ENCODE results near the gene MC1R. TPM values are rescaled to one million over a fixed set of nuclear protein-coding genes. Genes with fewer than 3 reads are reported as not detected.

MC1R gene
- total RNA-seq, 2 experiments from 2014 or later: 6.7 to 6.9 TPM

GRCh38 chr16:89871895-89872294 lies 46.8 kb upstream of the MC1R start:
- H3K4me1 Mint-ChIP-seq (ENCODE audit: low read depth): peaks cover 14% of the 10 kb centered on the region
- peaks cover 16% of the 10 kb centered on the region for H3K36me3 ChIP-seq (ENCODE audit: insufficient read depth, low read length)
- no peaks in the 10 kb centered on the region for H3K27me3 Mint-ChIP-seq
- peak overlapping the region; percentile 79 for H3K27ac Mint-ChIP-seq
- peak overlapping the region; percentile 30 for H3K4me3 Mint-ChIP-seq
- peaks cover 28% of the 10 kb centered on the region for H3K36me3 Mint-ChIP-seq (ENCODE audit: low read depth)
- H3K4me3 ChIP-seq (ENCODE audit: low read length): no peak overlapping the region
- ChIA-PET CTCF (interaction anchor here (0.6 to 5.8 kb wide), 3 partner anchors 11 to 1372 kb away, joined by 3 to 38 read pairs (median 3); no protein-coding TSS in a partner anchor), POLR2A (interaction anchor here (0.8 to 4.8 kb wide), 5 partner anchors 9 to 175 kb away, joined by 3 to 104 read pairs (median 25); partner anchors contain the start of gene SPATA2L)
- H3K9me3 ChIP-seq (ENCODE audit: control insufficient read depth in 1 of 2, insufficient read depth in 1 of 2, low read length in 2 of 2): peaks cover 0 to 26% of the 10 kb centered on the region in 2 experiments
- H3K27ac ChIP-seq (ENCODE audit: low read depth in 1 of 2, low read length in 2 of 2): no peak overlapping the region
- TF ChIP-seq CTCF (IDR thresholded peaks at IDR 0.05): no peak
- ATAC-seq (ENCODE audit: poor library complexity) (no peak), DNase-seq (peak in 1 of 14 experiments; percentile 26)
- H3K4me1 ChIP-seq (ENCODE audit: insufficient read depth, low read length): peaks cover 23% of the 10 kb centered on the region
- H3K9me3 Mint-ChIP-seq: peaks cover 2% of the 10 kb centered on the region
- intact Hi-C loops (cut with DNase I, micrococcal nuclease): loop anchor here in 1 of 2 experiments (2.0 to 5.0 kb wide), 5 partner anchors 55 to 625 kb away; partner anchors contain the start of genes ANKRD11, DBNDD1, FANCA and VPS9D1
- no peaks in the 10 kb centered on the region for H3K27me3 ChIP-seq (ENCODE audit: control insufficient read depth in 1 of 2, insufficient read depth in 2 of 2, low read length in 2 of 2)

GRCh38 chr16:89873109-89873971 lies 45.3 kb upstream of the MC1R start, which contains the start of gene TCF25:
TSS of gene TCF25 (plus strand) at chr16:89873592. CDS start at chr16:89873668, 76 bp downstream.
- H3K36me3 ChIP-seq (ENCODE audit: insufficient read depth, low read length): peaks cover 26% of the 10 kb centered on the region
- H3K4me1 Mint-ChIP-seq (ENCODE audit: low read depth): peaks cover 14% of the 10 kb centered on the region
- peaks cover 38% of the 10 kb centered on the region for H3K36me3 Mint-ChIP-seq (ENCODE audit: low read depth)
- DNase-seq (peak; percentile 76 to 97 (median 85)), ATAC-seq (ENCODE audit: poor library complexity) (peak; percentile 25)
- peaks cover 0 to 16% of the 10 kb centered on the region in 2 experiments for H3K9me3 ChIP-seq (ENCODE audit: control insufficient read depth in 1 of 2, insufficient read depth in 1 of 2, low read length in 2 of 2)
- peak within 1 kb of the TSS; percentile 79 for H3K27ac Mint-ChIP-seq
- peaks cover 2% of the 10 kb centered on the region for H3K9me3 Mint-ChIP-seq
- peak within 1 kb of the TSS; percentile 94 for H3K4me3 Mint-ChIP-seq
- peaks cover 23% of the 10 kb centered on the region for H3K4me1 ChIP-seq (ENCODE audit: insufficient read depth, low read length)
- no peak for TF ChIP-seq CTCF (IDR thresholded peaks at IDR 0.05)
- CTCF ChIA-PET: interaction anchor here (0.6 to 5.8 kb wide), 4 partner anchors 12 to 173 kb away, joined by 4 to 38 read pairs (median 8); no protein-coding TSS in a partner anchor
- intact Hi-C loops (cut with DNase I, micrococcal nuclease): loop anchor here (1.0 to 5.0 kb wide), 6 partner anchors 56 to 626 kb away; partner anchors contain the start of genes ANKRD11 (in 1 of the 2), DBNDD1 (in 1 of the 2), FANCA (in 1 of the 2) and SPATA2L (in 1 of the 2)
- POLR2A ChIA-PET: interaction anchor here (0.6 to 4.8 kb wide), 35 partner anchors 11 to 1334 kb away, joined by 3 to 104 read pairs (median 4); partner anchors contain the start of genes CDK10, CHMP1A, FANCA and MC1R
- no peaks in the 10 kb centered on the region for H3K27me3 Mint-ChIP-seq
- peak within 1 kb of the TSS; percentile 98 for H3K4me3 ChIP-seq (ENCODE audit: low read length)
- H3K27me3 ChIP-seq (ENCODE audit: control insufficient read depth in 1 of 2, insufficient read depth in 2 of 2, low read length in 2 of 2): no peaks in the 10 kb centered on the region
- peak within 1 kb of the TSS; percentile 99 to 100 for H3K27ac ChIP-seq (ENCODE audit: low read depth in 1 of 2, low read length in 2 of 2)
